Naive thymus-derived CD8-positive, alpha-beta T cell (primary cell): ENCODE measurements around the gene STRIP2. TPM values are rescaled to one million over a fixed set of nuclear protein-coding genes. Genes with fewer than 3 reads are reported as not detected.
"Not testable (repeated sequence)": the region's sequence is repeated elsewhere in the genome, so short reads cannot be mapped to it uniquely, and the experiment has no call there.

Experiments used
- ATAC-seq, 2 donors: fragments of 150-1000 bp; cut with Tn5 transposase in 1 of 2; sonication (Bioruptor Pico), chemical (Tn5 transposase) in 1 of 2; 1 replicate in 1 of 2; 2 replicates in 1 of 2; pipeline ENCODE4 v1.10.0; 2021; ENCODE audit warnings: mild to moderate bottlenecking in 2 of 2, moderate library complexity in 2 of 2
- POLR2A ChIA-PET: fragments of 350-600 bp; sonication (Branson Sonifier 250); formaldehyde crosslinking; loops from one replicate; lab custom pipeline; 2021; ENCODE audit warnings: antibody characterized with exemption; lab: Charles Lee
- DNase-seq, 10 donors: peaks; one replicate each; pipeline versions ENCODE4 v3.0.0 to v3.0.0-alpha.2; 2020 to 2022
- H3K27ac Mint-ChIP-seq, 10 donors: one replicate each; pipeline ENCODE4 v1.8.0; 2020 to 2022; ENCODE audit warnings: mild to moderate bottlenecking in 10 of 10, mixed read lengths in 10 of 10, moderate library complexity in 4 of 10, inconsistent platforms in 1 of 10
- H3K27me3 Mint-ChIP-seq, 5 donors: one replicate each; pipeline ENCODE4 v1.8.0; 2021 to 2022; ENCODE audit warnings: mixed read lengths in 5 of 5
- H3K36me3 Mint-ChIP-seq, 3 donors: one replicate each; pipeline ENCODE4 v1.8.0; 2020 to 2022; ENCODE audit warnings: mixed read lengths in 3 of 3, mild to moderate bottlenecking in 2 of 3, inconsistent platforms in 1 of 3
- H3K4me1 Mint-ChIP-seq, 4 donors: one replicate each; pipeline ENCODE4 v1.8.0; 2021 to 2022; ENCODE audit warnings: mixed read lengths in 4 of 4
- H3K4me3 Mint-ChIP-seq, 10 donors: one replicate each; pipeline ENCODE4 v1.8.0; 2020 to 2022; ENCODE audit warnings: mild to moderate bottlenecking in 10 of 10, mixed read lengths in 10 of 10, moderate library complexity in 6 of 10, inconsistent platforms in 1 of 10
- H3K9me3 Mint-ChIP-seq, 9 donors: one replicate each; pipeline ENCODE4 v1.8.0; 2020 to 2022; ENCODE audit warnings: mixed read lengths in 9 of 9, mild to moderate bottlenecking in 3 of 9, inconsistent platforms in 1 of 9, moderate library complexity in 1 of 9
- polyA plus RNA-seq, 3 donors: library from polyadenylated mRNA; unstranded; fragments of 300-500 nt; fragmentation: Illumina TruSeq; gene quantifications; one replicate each; pipeline ENCODE4 v1.2.3, GENCODE V29; 2021
- total RNA-seq, 8 experiments: library from RNA in 2 of 8; stranded (reverse) in 2 of 8; gene quantifications; one replicate each; pipeline ENCODE4 v1.2.3 and lab custom pipeline; 2021 to 2026

The STRIP2 gene
- total and polyA plus RNA-seq, 5 experiments from 2014 or later: 0.11 TPM; not detected in 4

DNA sequence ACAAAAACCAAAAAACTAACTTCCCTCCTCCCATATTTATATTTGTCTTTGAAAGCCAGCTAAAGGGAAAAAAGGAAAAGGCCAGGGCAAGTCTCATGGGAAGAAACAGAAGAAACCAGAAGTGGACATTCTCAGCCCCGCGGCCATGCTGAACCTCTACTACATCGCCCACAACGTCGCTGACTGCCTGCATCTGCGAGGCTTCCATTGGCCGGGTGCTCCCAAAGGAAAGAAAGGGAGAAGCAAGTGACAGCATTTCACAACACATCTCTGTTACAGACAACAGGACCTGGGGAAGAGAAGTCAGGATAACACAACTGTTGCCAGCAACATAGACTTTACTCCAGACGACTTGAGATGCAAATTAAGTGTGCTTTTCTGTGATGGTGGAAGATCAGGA lies 78.0 kb downstream of the STRIP2 start:
- DNase-seq: no peak
- no peak overlapping the region for H3K4me3 Mint-ChIP-seq
- POLR2A ChIA-PET: no interaction called here
- no peak for ATAC-seq
- peak overlapping the region in 2 of 10 donors; percentile 4 to 34 for H3K27ac Mint-ChIP-seq
- no peaks in the 10 kb centered on the region for H3K27me3 Mint-ChIP-seq
- H3K36me3 Mint-ChIP-seq: no peaks in the 10 kb centered on the region
- no peaks in the 10 kb centered on the region for H3K9me3 Mint-ChIP-seq
- no peaks in the 10 kb centered on the region for H3K4me1 Mint-ChIP-seq

- POLR2A ChIA-PET: no interaction called here
- Mint-ChIP-seq H3K27ac (peak overlapping the region in 1 of 10 donors; percentile 49), H3K27me3 (peaks cover 0 to 2% (median 0%) of the 10 kb centered on the region in 5 donors), H3K9me3 (no peaks in the 10 kb centered on the region), H3K4me3 (no peak overlapping the region), H3K4me1 (peaks cover 0 to 3% (median 0%) of the 10 kb centered on the region in 4 donors), H3K36me3 (no peaks in the 10 kb centered on the region)
- DNase-seq (no peak), ATAC-seq (no peak)
Measured at GRCh38 chr7:129513546-129513945, 79.3 kb downstream of the STRIP2 start.

- DNase-seq (no peak), ATAC-seq (no peak)
- Mint-ChIP-seq H3K4me1 (peaks cover 0 to 3% (median 0%) of the 10 kb centered on the region in 4 donors), H3K27ac (no peak overlapping the region), H3K4me3 (no peak overlapping the region), H3K36me3 (no peaks in the 10 kb centered on the region), H3K27me3 (peaks cover 0 to 2% (median 1%) of the 10 kb centered on the region in 5 donors), H3K9me3 (no peaks in the 10 kb centered on the region)
- POLR2A ChIA-PET: no interaction called here
Measured at GRCh38 chr7:129514683-129515082, 80.5 kb downstream of the STRIP2 start.

GRCh38 chr7:129515381-129515780 lies 81.1 kb downstream of the STRIP2 start:
- ATAC-seq (no peak), DNase-seq (no peak)
- H3K4me1 Mint-ChIP-seq: peaks cover 0 to 3% (median 0%) of the 10 kb centered on the region in 4 donors
- H3K36me3 Mint-ChIP-seq: no peaks in the 10 kb centered on the region
- no peak overlapping the region for H3K4me3 Mint-ChIP-seq
- H3K9me3 Mint-ChIP-seq: no peaks in the 10 kb centered on the region
- peaks cover 0 to 3% (median 2%) of the 10 kb centered on the region in 5 donors for H3K27me3 Mint-ChIP-seq
- no peak overlapping the region for H3K27ac Mint-ChIP-seq
- POLR2A ChIA-PET: no interaction called here

DNA sequence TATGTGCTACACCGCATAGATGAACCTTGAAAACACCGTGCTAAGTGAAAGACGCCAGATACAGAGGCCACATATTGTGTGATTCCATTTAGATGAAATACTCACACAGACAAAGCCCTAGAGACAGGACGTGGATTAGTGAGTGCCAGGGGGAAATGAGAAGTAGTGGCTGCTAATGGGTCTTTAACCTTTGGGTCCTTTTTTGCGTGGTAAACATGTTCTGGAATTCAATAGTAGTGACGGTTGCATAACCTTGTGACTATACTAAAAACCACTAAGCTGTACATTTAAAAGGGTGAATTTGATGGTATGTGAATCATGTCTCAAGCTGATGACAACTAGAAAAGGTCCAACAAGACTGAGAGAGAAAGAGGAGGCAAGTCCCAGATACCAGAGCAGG lies 83.7 kb downstream of the STRIP2 start:
- no peak for DNase-seq
- no peak overlapping the region for H3K4me3 Mint-ChIP-seq
- H3K4me1 Mint-ChIP-seq: peaks cover 0 to 3% (median 0%) of the 10 kb centered on the region in 4 donors
- no peaks in the 10 kb centered on the region for H3K36me3 Mint-ChIP-seq
- POLR2A ChIA-PET: no interaction called here
- ATAC-seq: no peak
- no peak overlapping the region for H3K27ac Mint-ChIP-seq
- peaks cover 2 to 14% (median 6%) of the 10 kb centered on the region in 5 donors for H3K27me3 Mint-ChIP-seq
- no peaks in the 10 kb centered on the region for H3K9me3 Mint-ChIP-seq

DNA sequence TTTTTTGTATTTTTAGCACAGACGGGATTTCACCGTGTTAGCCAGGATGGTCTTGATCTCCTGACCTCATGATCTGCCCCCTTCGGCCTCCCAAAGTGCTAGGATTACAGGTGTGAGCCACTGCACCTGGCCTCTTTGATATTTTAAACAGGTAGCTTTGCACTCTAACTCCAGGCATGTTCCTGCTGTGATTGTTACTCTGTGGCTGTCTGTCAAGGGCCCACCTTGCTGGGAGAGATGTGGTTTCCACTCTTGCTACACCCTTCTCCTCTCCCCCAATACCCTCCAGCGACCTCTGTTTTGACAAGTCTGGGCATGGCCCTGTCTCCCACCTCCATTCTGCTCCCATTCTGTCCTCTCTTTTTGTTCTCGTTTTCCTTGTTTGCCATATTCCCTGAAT lies 85.2 kb downstream of the STRIP2 start:
- POLR2A ChIA-PET: no interaction called here
- ATAC-seq: no peak
- H3K4me3 Mint-ChIP-seq: no peak overlapping the region

GRCh38 chr7:129522088-129522970 lies 88.1 kb downstream of the STRIP2 start:
- no peak for ATAC-seq
- POLR2A ChIA-PET: no interaction called here
- Mint-ChIP-seq H3K4me3 (no peak overlapping the region), H3K9me3 (no peaks in the 10 kb centered on the region), H3K4me1 (peaks cover 0 to 14% (median 5%) of the 10 kb centered on the region in 4 donors), H3K27me3 (peaks cover 6 to 31% (median 13%) of the 10 kb centered on the region in 5 donors), H3K36me3 (no peaks in the 10 kb centered on the region), H3K27ac (peak overlapping the region in 2 of 10 donors; percentile 31 to 70)
- DNase-seq: no peak

More for the DNA sequence above, 85.2 kb downstream of the STRIP2 start:
- peaks cover 5 to 18% (median 7%) of the 10 kb centered on the region in 5 donors for H3K27me3 Mint-ChIP-seq
- no peaks in the 10 kb centered on the region for H3K9me3 Mint-ChIP-seq
- no peak for DNase-seq
- H3K4me1 Mint-ChIP-seq: peaks cover 0 to 3% (median 1%) of the 10 kb centered on the region in 4 donors
- no peaks in the 10 kb centered on the region for H3K36me3 Mint-ChIP-seq
- H3K27ac Mint-ChIP-seq: peak overlapping the region in 1 of 10 donors; percentile 2

DNA sequence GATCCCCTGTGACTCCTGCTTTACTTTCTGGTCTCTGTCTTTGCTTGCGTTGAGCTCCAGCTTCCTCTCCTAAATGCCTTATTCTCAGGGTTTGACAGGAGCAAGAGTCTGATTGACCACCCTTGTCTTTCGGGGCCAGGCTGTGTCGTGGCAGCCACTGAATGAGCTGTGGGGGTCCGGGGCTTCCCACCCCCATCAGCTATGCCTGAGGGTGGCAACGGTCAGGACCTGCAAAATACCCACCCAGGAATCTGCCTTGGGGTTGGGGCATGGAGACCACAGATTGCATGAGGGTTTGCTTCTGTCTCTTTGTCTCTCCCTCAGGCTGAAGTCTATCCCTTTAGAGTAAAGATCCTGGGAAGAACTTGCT lies 88.7 kb downstream of the STRIP2 start:
- no peak overlapping the region for H3K4me3 Mint-ChIP-seq
- peak overlapping the region in 1 of 10 donors; percentile 31 for H3K27ac Mint-ChIP-seq
- H3K9me3 Mint-ChIP-seq: no peaks in the 10 kb centered on the region
- DNase-seq: no peak
- no peaks in the 10 kb centered on the region for H3K36me3 Mint-ChIP-seq
- ATAC-seq: no peak
- H3K27me3 Mint-ChIP-seq: peaks cover 6 to 34% (median 13%) of the 10 kb centered on the region in 5 donors
- peaks cover 0 to 14% (median 4%) of the 10 kb centered on the region in 4 donors for H3K4me1 Mint-ChIP-seq
- POLR2A ChIA-PET: no interaction called here

GRCh38 chr7:129523924-129524323 lies 89.7 kb downstream of the STRIP2 start:
- Mint-ChIP-seq H3K27me3 (peaks cover 4 to 34% (median 13%) of the 10 kb centered on the region in 5 donors), H3K36me3 (no peaks in the 10 kb centered on the region), H3K4me3 (no peak overlapping the region), H3K27ac (peak overlapping the region in 1 of 10 donors; percentile 22), H3K4me1 (peaks cover 0 to 14% (median 4%) of the 10 kb centered on the region in 4 donors), H3K9me3 (no peaks in the 10 kb centered on the region)
- no peak for ATAC-seq
- POLR2A ChIA-PET: no interaction called here
- no peak for DNase-seq

- H3K27ac Mint-ChIP-seq, DNase-seq, H3K36me3 Mint-ChIP-seq, ATAC-seq, H3K9me3 Mint-ChIP-seq, POLR2A ChIA-PET: not testable (repeated sequence)
- Mint-ChIP-seq H3K4me3 (peak overlapping the region in 1 of 10 donors; percentile 50), H3K27me3 (peaks cover 4 to 34% (median 13%) of the 10 kb centered on the region in 5 donors), H3K4me1 (peaks cover 0 to 14% (median 4%) of the 10 kb centered on the region in 4 donors)
Measured at GRCh38 chr7:129524405-129524804, 90.2 kb downstream of the STRIP2 start.

DNA sequence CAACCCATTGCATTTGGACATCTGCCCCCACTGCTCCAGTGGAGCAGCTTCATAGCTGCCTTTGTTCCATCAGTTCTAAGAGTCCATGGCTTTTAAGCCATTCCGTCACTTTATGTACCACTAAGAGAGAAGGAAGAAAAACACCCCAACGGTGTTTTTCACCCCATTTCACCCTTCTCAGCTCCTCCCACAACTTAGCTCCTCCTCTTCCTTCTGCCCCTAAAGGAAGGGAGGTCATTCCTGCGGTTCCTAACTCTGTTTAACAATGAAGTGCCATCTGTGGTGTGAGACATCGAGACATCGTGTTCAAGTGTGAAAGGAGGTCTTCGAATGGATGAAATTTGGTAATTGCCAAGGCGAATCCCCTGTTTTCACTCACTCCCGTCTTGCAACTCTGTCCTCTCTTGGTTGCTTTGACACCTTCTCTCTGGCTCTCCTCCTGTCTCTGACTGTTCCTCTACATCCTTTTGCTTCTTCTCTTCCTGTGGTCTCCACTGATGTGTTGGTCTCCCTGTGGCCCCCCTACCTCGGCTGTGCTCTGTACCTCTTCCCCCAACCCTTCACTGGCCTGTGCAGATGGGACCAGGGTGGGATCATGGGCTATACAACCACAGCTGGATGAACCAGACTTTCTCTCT lies 91.1 kb downstream of the STRIP2 start:
- DNase-seq: no peak
- ATAC-seq: no peak
- Mint-ChIP-seq H3K4me3 (peak overlapping the region in 2 of 10 donors; percentile 50 to 77), H3K9me3 (no peaks in the 10 kb centered on the region), H3K36me3 (no peaks in the 10 kb centered on the region), H3K27ac (peak overlapping the region in 5 of 10 donors; percentile 29 to 75 (median 60)), H3K27me3 (peaks cover 3 to 34% (median 11%) of the 10 kb centered on the region in 5 donors), H3K4me1 (peaks cover 0 to 14% (median 4%) of the 10 kb centered on the region in 4 donors)
- POLR2A ChIA-PET: no interaction called here

DNA sequence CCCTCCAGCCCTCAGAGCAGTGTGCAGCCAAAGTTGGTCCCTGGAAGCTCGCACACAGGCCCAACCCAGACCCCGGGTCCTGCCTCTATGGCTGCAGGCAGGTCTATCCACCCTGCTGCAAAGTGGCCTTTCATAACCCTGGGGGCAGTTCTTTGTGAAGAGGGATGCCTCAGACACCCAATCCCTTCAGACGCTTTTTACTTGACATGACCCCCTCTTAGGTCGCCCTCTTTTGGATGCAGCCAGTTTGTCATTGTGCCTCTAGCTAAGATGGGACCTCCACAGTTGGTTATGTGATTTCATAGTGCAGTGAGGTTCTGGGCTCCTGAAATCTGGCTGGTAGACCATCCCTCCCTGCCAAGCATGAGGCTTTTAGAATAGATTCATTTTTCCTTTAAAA lies 95.4 kb downstream of the STRIP2 start:
- Mint-ChIP-seq H3K27me3 (peaks cover 0 to 24% (median 6%) of the 10 kb centered on the region in 5 donors), H3K4me3 (no peak overlapping the region), H3K27ac (peak overlapping the region in 1 of 10 donors; percentile 10), H3K4me1 (peaks cover 0 to 21% (median 7%) of the 10 kb centered on the region in 4 donors), H3K36me3 (no peaks in the 10 kb centered on the region), H3K9me3 (no peaks in the 10 kb centered on the region)
- ATAC-seq (no peak), DNase-seq (no peak)
- POLR2A ChIA-PET: no interaction called here
